Measurements from ENCODE around the gene ODAD4.

GRCh38 chr17:41932816-41933389, 2.5 kb downstream of the ODAD4 start:
- TF ChIP-seq SUZ12 (IDR thresholded peaks at IDR 0.05; ENCODE audit: extremely low read depth, insufficient read depth, insufficient read length) = no peak
- TF ChIP-seq ZNF274 (IDR thresholded peaks at IDR 0.05; ENCODE audit: low read depth, low read length) = no peak

Measured in NT2/D1 (cell line).